Testis (tissue), 2 donors: ENCODE measurements around the gene MLF2.

Experiments
- POLR2A ChIP-seq: fragments of 450-650 bp; IDR thresholded peaks from one replicate; pipeline ENCODE4 v1.6.1; 2017; ENCODE audit warnings: antibody characterized with exemption, mild to moderate bottlenecking, moderate library complexity
- TF ChIP-seq, protein P1 (sequence below), 3 experiments: fragments of 450-650 bp in 2 of 3; fragments of 200-600 bp in 1 of 3; sonication (generic) in 1 of 3; IDR thresholded peaks; one replicate each; pipeline ENCODE4 v1.5.1; 2016 to 2019; ENCODE audit warnings: antibody characterized with exemption in 3 of 3, mild to moderate bottlenecking in 2 of 3, moderate library complexity in 1 of 3

DNA sequence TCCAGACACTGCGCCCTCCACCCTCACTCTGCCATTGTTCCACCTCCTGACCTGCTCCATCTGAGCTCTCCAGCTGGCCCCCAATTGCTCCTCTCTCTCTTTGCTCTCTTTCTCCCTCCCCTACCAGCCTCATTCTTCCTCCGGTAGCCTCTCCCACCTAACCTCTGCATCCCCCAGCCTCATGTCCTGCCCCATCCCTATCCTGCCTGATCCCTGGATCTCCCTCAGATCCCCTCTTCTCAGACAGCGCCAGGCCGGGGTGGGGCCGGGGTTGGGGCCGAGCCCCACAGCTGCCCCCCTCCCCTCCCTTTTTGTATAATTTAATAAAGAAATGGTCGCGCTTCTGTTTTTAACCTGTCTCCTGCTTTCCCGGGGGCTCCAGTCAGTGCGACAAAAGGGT is 17.7 kb upstream of the MLF2 start:
- TF ChIP-seq, protein P1, sequence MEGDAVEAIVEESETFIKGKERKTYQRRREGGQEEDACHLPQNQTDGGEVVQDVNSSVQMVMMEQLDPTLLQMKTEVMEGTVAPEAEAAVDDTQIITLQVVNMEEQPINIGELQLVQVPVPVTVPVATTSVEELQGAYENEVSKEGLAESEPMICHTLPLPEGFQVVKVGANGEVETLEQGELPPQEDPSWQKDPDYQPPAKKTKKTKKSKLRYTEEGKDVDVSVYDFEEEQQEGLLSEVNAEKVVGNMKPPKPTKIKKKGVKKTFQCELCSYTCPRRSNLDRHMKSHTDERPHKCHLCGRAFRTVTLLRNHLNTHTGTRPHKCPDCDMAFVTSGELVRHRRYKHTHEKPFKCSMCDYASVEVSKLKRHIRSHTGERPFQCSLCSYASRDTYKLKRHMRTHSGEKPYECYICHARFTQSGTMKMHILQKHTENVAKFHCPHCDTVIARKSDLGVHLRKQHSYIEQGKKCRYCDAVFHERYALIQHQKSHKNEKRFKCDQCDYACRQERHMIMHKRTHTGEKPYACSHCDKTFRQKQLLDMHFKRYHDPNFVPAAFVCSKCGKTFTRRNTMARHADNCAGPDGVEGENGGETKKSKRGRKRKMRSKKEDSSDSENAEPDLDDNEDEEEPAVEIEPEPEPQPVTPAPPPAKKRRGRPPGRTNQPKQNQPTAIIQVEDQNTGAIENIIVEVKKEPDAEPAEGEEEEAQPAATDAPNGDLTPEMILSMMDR (IDR thresholded peaks at IDR 0.05), result no peak
- TF ChIP-seq POLR2A, result no peak
